Stimulated activated CD4-positive, alpha-beta T cell treated with anti-CD3 and anti-CD28 coated beads, TNF-alpha, amount 100 ng/mL, for 1 hour (primary cell): ENCODE results near the gene SMIM11.
"Not testable (repeated sequence)": the region's sequence is repeated elsewhere in the genome, so short reads cannot be mapped to it uniquely, and the experiment has no call there.

Source experiments
- DNase-seq, 3 donors: peaks; one replicate each; pipeline ENCODE4 v3.0.0-alpha.2; 2020; ENCODE audit warnings: low read depth in 3 of 3, low spot score in 1 of 3

The SMIM11 gene

DNA sequence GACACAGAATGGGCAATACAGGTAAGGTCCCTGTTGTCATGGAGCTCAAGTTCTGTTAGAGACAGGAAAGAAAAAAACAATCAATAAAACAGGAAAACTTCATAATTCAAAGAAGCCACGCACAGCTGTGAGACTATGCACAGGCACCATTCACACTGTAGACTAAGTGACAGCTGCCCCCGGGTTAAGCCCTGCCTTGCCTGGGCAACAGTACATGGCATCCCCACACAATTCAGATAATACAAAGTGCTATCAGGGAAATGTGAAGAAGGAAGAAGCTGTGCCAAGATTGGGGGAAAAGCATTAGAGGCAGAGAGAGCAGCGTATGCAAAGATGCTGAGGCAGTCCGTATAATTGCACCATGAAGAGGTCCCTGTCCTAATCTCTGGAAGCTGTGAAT lies 20.5 kb upstream of the SMIM11 start:
- DNase-seq, result no peak

DNA sequence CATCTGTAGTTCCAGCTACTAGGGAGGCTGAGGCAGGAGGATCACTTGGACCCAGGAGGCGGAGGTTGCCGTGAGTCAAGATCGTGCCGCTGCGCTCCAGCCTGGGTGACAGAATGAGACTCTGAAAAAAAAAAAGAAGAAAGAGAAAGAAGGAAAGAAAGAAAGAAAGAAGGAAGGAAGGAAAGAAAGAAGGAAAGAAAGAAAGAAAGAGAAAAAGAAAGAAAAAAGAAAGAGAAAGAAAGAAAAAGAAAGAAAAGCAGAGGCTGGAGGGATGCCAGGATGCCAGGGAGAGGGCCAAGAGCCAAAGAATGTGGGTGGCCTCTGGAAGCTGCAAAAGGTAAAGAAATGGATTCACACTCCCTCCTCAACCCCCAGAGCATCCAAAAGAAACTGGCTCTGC lies 19.7 kb upstream of the SMIM11 start:
- DNase-seq, result no peak

DNA sequence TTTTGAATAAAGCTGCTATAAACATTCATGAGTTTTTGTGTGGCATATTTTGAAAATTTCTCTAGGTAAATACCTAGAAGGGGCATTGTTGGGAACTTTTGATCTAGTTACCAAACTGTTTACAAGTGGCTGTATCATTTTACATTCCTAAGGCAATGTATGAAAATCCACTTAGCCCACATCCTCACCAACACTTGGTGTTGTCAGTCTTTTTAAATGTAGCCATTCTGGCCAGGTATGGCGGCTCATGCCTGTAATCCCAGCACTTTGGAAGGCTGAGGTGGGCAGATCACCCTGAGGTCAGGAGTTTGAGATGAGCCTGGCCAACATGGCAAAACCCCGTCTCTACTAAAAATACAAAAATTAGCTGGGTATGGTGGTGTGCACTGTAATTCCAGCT lies 17.4 kb upstream of the SMIM11 start:
- no peak for DNase-seq

- no peak for DNase-seq
These were observed 16.4 kb upstream of the SMIM11 start for GRCh38 chr21:34358866-34359265.

DNA sequence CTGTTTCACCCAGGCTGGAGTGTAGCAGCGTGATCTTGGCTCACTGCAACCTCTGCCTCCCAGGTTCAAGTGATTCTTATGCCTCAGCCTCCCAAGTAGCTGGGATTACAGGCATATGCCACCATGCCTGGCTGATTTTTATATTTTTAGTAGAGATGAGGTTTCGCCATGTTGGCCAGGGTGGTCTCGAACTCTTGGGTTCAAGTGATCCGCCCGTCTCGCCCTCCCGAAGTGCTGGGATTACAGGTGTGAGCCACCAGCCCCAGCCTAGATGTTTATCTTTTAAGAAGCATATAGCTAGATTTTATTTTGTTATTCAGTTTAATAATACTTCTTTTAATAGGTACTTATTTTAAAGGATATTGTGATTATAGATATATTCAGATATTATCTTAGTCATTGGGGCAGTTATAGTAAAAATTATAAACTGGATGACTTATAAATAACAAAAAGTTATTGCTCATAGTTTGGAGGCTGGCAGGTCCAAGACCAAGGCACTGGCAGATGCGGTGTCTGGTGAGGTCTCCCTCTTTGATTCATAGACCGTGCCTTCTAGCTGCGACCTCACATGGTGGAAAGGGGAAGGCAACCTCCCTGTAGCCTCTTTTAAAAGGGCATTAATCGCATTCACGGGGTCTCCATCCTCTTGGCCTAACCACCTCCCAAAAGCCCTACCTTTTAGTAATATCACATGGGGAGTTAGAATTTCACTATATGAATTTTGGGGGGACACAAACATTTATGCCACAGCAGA lies 14.6 kb upstream of the SMIM11 start:
- DNase-seq, result no peak

DNA sequence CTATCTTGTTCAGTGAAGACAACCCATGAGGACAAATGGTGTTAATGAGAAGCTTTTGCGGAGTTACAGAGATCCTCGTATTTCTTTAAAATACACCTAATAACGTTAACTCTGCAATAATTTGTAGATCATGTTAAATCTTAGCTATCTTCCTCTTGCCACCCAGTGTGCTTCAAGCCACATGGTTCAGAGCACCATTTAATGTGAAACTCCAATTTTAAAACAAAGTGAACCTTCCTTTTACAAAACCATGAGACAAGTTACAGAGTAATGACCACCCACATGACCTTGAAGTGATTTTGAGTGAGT lies 13.2 kb upstream of the SMIM11 start:
- no peak for DNase-seq

DNA sequence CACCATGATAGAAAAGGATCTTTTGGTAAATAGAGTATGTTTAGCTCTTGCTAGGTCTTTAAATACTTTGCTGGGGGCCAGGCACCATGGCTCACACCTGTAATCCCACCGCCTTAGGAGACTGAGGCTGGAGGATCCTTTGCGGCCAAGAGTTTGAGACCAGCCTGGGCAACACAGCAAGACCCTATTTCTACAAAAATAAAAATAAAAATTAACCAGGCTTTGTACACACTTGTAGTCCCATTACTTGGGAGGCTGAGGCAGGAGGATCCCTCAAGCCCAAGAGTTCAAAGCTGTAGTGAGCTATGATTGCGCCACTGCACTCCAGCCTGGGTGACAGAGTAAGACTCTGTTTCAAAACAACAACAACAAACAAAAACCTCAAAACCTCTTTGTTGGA lies 12.6 kb upstream of the SMIM11 start:
- no peak for DNase-seq

GRCh38 chr21:34363733-34364132 lies 11.6 kb upstream of the SMIM11 start, which contains the start of gene KCNE2:
TSS of gene KCNE2 (plus strand) at chr21:34364006. CDS start at chr21:34370479, 6,473 bp downstream.
- no peak for DNase-seq

- DNase-seq, result no peak
These were observed 10.4 kb upstream of the SMIM11 start for GRCh38 chr21:34364921-34365320.

GRCh38 chr21:34365809-34366208 lies 9.5 kb upstream of the SMIM11 start:
- no peak for DNase-seq

- no peak for DNase-seq
These were observed 7.9 kb upstream of the SMIM11 start for GRCh38 chr21:34367320-34367935.

GRCh38 chr21:34369741-34370140 lies 5.6 kb upstream of the SMIM11 start:
- no peak for DNase-seq

DNA sequence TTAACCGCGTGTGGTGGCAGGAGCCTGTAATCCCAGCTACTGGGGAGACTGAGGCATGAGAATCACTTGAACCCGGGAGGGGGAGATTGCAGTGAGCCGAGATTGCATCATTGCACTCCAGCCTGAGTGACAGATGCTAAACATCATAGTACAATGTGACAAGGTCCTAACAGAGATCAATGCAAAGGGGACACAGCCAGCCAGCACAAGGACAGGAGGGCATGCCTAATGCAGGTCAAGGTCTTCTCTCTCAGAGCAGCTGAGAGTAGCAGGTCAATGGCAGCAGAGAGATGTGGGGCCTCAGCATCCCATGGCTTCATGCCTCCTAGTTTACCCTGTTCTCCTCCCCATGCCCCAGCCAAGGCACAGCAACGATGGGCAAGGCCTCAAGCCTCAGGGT lies 3.0 kb upstream of the SMIM11 start:
- DNase-seq, result no peak

DNA sequence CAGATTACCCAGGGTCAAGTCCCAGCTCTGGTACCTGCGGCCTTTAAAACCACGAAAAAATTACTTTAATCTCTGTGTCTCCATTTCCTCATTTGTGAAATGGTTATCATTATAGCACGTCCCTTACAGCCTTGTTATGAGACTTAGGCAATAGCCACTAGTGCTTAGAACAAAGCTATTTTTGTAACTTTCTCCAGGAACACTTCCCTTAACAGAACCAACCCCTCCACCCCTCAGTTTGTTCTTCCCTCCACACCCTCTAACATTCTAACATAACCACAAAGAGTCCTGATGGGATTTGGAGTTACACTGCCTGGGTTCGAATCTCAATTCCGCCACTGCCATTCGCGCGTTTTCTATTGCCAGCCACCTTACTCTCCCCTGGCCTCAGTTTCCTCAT lies 845 bp upstream of the SMIM11 start:
- DNase-seq, result not testable (repeated sequence)

DNA sequence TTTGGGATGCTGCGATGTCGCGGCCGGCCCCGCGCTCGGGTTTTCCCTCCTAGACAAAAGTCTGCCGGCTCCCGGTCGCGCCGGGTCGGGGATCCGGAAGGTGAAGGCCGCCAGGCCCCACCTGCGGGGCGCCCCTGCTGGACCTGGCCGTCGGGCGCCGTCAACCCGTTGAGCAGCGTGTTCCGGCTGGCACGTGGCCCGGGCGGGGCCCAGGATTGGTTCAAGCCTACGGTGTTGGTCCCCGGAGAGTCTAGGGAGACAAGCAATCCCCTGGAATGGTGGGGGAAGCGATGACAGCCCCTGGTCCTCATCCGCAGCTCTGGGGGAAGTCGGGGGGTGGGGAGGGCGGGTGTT lies 289 bp downstream of the SMIM11 start:
- DNase-seq, result not testable (repeated sequence)

GRCh38 chr21:34383138-34383537 lies 7.8 kb downstream of the SMIM11 start:
- not testable (repeated sequence) for DNase-seq

DNA sequence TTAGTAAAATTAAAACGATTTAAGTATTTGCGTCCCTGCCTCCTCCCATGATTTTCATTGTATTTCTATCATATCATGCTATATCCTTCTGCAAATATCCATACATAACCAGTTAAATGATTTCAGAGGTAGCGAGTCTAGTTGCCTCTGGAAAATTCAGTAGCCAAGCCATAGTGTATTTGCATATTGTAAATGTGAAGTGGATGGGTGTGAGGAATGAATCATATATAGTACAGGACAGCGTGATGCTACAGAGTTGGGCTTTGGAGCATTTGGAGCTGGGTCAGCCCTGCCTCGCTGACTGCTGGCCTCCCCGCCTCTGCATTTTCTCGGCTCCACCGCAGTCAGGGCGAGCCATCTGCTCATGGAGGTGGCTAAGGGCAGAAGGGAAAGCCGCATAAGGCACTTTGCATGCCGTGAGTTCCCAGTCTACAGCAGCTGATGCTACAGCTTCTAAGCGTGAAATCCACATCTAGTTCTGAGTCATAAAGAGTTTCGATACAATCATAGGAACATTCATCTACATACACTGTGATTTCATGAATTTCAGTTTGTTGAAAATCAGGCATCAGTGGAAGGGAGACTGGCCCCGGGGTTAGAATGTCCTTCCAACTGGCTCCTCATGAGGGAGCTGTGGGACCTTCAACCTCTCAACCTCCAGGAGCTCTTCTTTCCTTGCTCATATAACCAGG lies 8.6 kb downstream of the SMIM11 start:
- DNase-seq, result not testable (repeated sequence)

DNA sequence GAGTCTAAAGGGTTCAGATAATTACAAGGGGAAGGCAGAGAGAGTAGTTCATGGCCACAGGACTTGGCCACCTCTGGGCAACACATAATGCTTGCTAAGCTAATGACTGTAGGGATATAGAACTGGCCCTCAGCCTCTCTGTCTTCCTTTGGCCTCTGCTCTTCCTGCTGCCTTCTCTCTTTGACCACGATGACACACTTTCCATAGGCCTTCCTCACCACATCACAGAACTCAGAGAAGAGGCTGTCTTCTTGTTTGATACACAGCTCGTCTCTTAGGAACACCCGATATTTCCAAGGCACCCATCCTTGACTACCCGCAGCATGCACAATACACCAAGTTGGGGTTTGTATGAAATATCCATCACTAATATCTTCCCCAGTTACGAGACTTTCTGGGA lies 25.2 kb downstream of the SMIM11 start:
- not testable (repeated sequence) for DNase-seq

DNA sequence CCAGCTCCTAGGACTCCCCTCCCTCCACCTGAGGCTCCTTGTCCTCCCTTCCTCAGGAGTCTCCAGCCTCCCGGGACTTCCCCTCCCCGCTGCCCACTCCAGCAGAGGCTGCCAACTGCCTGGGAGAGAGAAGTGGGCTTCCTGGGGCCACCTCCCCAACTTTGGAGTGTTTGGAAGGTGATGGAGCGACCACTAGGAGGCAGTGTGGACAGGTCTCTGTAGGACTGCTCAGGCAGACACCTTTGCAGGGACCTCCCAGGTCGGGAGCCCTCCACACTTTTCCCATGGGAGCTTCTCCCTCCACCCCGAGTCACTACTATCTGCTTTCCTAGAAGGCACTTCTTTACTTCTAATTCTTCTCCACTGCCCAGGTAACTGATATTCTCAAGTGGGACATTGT lies 29.4 kb downstream of the SMIM11 start:
- DNase-seq, result not testable (repeated sequence)

GRCh38 chr21:34405686-34406085 lies 30.4 kb downstream of the SMIM11 start:
- not testable (repeated sequence) for DNase-seq

DNA sequence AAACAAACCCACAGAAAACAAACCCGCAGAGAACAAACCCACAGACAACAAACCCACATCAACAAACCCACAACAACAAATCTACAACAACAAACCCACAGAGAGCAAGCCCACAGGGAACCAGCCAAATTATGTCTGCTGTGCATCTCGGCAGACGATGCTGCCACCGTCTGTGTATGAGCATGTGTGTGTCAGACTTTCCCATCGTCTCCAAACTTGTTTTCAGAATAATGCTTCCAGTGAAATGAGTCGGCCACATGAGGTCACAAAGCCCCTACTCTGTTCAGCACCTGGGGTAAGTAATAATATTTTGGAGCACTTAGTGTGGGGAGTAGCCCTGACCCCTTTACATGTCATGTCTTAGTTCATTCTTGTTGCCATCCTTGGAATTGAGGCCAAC lies 30.8 kb downstream of the SMIM11 start:
- not testable (repeated sequence) for DNase-seq

DNA sequence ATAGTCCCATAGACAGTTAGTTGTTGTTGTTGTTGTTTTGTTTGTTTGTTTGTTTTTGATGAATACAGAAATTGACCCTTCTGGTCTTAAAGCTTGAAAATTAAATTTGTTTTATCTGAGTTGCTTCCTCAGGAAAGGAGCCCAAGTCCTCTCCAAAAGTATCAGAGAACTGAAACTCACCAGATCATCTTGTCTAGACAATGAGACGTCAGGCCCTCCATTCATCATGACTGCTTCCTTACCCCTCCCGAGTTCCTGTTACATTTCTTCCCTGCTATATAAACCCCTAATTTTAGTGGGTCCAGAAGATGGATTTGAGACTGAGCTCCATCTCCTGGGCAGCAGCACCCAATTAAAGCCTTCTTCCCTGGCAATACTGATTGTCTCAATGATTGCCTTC lies 31.4 kb downstream of the SMIM11 start:
- DNase-seq, result not testable (repeated sequence)
